Fibroblast of skin of scalp (primary cell): Measurements from ENCODE around the gene SNAP29.
"Not testable (repeated sequence)": the region's sequence is repeated elsewhere in the genome, so short reads cannot be mapped to it uniquely, and the experiment has no call there.

ENCODE experiments used
- DNase-seq: peaks from one replicate; pipeline ENCODE4 v3.0.0-alpha.2; 2013

The SNAP29 gene

DNA sequence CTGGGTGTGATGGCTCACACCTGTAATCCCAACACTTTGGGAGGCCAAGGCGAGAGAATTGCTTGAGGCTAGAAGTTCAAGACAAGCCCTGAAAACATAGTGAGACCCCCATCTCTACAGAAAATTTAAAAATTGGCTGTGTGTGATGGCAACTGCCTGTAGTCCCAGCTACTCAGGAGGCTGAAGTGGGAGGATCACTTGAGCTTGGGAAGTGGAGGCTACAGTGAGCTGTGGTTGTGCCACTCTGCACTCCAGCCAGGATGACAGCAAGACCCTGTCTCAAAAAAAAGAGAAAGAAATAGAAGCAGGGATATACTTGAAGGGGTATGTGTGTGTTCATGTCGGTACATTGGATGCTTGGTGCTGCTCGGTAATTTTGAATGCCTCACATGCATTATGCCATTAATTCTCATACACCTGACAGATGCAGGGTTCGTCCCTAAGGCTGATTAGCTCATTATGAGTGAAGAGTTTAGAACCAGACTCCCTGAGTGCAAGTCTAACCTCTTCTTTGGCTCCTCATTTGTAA lies 72.4 kb downstream of the SNAP29 start:
- no peak for DNase-seq

GRCh38 chr22:20933910-20934309 lies 75.1 kb downstream of the SNAP29 start:
- no peak for DNase-seq

DNA sequence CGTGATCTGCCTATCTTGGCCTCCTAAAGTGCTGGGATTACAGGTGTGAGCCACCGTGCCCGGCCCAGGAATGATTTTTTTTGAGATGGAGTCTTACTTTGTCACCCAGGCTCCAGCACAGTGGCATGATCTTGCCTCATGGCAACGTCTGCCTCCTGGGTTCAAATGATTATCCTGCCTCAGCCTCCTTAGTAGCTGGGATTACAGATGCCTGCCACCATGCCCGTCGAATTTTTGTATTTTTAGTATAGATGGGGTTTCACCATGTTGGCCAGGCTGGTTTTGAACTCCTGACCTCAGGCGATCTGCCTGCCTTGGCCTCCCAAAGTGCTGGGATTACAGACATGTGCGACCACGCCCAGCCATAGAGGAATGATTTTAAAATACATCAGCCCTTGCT lies 76.2 kb downstream of the SNAP29 start:
- DNase-seq, result not testable (repeated sequence)

GRCh38 chr22:20935780-20936539 lies 77.2 kb downstream of the SNAP29 start:
- not testable (repeated sequence) for DNase-seq

DNA sequence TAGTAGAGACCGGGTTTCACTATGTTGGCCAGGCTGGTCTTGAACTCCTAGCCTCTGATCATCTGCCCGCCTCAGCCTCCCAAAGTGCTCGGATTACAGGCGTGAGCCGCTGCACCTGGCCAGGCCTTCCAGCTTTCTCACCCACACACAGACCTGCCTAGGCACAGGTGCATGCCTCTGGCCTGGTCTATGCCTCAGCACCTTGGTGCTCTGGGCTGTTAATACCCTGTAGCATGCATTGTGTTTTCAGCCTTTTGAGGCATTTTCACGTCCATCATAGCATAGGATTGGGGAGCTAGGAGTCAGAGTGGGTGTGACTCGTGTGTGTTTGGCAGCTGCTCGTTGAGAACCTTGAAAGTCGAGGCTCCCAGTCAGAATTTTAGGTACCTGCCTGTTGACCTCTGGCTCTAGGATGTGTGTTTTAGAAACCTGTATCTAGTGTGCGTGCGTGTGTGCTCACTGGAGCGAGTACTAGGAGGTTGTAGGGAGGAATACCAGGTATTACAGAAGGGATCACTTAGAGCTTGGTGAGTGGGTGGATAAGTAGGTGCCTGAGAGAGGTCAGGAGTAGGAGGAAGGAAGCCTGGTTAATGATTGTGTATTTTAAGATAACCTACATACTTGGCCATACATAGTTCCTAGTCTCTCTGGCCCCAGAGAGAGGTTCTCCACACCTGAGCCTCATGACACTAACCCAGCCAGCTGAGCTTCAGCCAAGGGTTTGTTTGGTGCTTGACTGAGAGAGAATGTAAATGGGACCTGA lies 78.4 kb downstream of the SNAP29 start:
- no peak for DNase-seq

GRCh38 chr22:20937794-20938671 lies 79.2 kb downstream of the SNAP29 start:
- DNase-seq, result no peak

- DNase-seq, result not testable (repeated sequence)
Measured at GRCh38 chr22:20939457-20940185, 80.8 kb downstream of the SNAP29 start.

- peak; percentile 47 for DNase-seq
Measured at GRCh38 chr22:20940186-20940651, 81.4 kb downstream of the SNAP29 start.
